22Rv1 (cell line): Measurements from ENCODE around the gene EFNA2.

Experiments
- H3K27ac ChIP-seq: fragments of 450-650 bp; 2 replicates; pipeline ENCODE4 v1.5.1; 2017
- CTCF ChIP-seq: fragments of 450-650 bp; IDR thresholded peaks from 2 replicates; pipeline ENCODE4 v1.5.1; 2017; ENCODE audit warnings: mild to moderate bottlenecking
- ZFX ChIP-seq: fragments of 450-650 bp; IDR thresholded peaks from 2 replicates; pipeline ENCODE4 v1.6.1; 2017; ENCODE audit warnings: antibody characterized with exemption, borderline replicate concordance

EFNA2 gene

GRCh38 chr19:1287354-1288225 lies 1.9 kb downstream of the EFNA2 start:
- H3K27ac ChIP-seq = no peak overlapping the region

GRCh38 chr19:1288226-1288612 lies 2.5 kb downstream of the EFNA2 start:
- no peak overlapping the region for H3K27ac ChIP-seq
- no peak for TF ChIP-seq CTCF
- no peak for TF ChIP-seq ZFX

More at GRCh38 chr19:1287354-1288225, 1.9 kb downstream of the EFNA2 start:
- TF ChIP-seq CTCF (no peak), ZFX (no peak)

- no peak for TF ChIP-seq CTCF
- no peak for TF ChIP-seq ZFX
- H3K27ac ChIP-seq = no peak overlapping the region
Measured at GRCh38 chr19:1288833-1289685, 3.4 kb downstream of the EFNA2 start.

- no peak overlapping the region for H3K27ac ChIP-seq
- TF ChIP-seq CTCF (no peak), ZFX (no peak)
Measured at GRCh38 chr19:1289686-1290025, 4.0 kb downstream of the EFNA2 start.

GRCh38 chr19:1290196-1290702 lies 4.6 kb downstream of the EFNA2 start:
- H3K27ac ChIP-seq = no peak overlapping the region
- no peak for TF ChIP-seq CTCF

GRCh38 chr19:1290703-1291651 lies 5.3 kb downstream of the EFNA2 start:
- no peak for TF ChIP-seq CTCF
- no peak overlapping the region for H3K27ac ChIP-seq
